Caco-2 (cell line): Measurements from ENCODE around the gene ADAMTSL4. TPM values are rescaled to one million over a fixed set of nuclear protein-coding genes. Genes with fewer than 3 reads are reported as not detected.

Source experiments
- Bru-seq: library from RNA; stranded (reverse); fragments of 400-500 nt; gene quantifications from one replicate; lab custom pipeline; 2021; lab: Mats Ljungman, UMichigan
- BruChase-seq, 2 experiments: library from RNA; stranded (reverse); fragments of 400-500 nt; gene quantifications; one replicate each; lab custom pipeline; 2021; lab: Mats Ljungman, UMichigan
- BruUV-seq: library from RNA; stranded (reverse); fragments of 400-500 nt; replicated peaks from 2 replicates; lab custom pipeline; 2021; lab: Mats Ljungman, UMichigan
- CTCF ChIA-PET: fragments of 300-600 bp; sonication (Branson Sonifier 250); formaldehyde crosslinking; loops from one replicate; lab custom pipeline; 2022; ENCODE audit warnings: antibody characterized with exemption; lab: Charles Lee
- POLR2A ChIA-PET: fragments of 300-600 bp; sonication (Branson Sonifier 250); formaldehyde crosslinking; loops from one replicate; lab custom pipeline; 2022; ENCODE audit warnings: antibody characterized with exemption; lab: Charles Lee
- DNase-seq, 2 experiments: peaks; one replicate each; pipeline versions ENCODE4 v3.0.0 to v3.0.0-alpha.2; 2020 to 2022
- H3K27me3 ChIP-seq: replicated peaks from 2 replicates; pipeline ENCODE4 v1.6.0; 2011; ENCODE audit warnings: low read length; ENCODE audit not compliant: control insufficient read depth, insufficient read depth
- H3K36me3 ChIP-seq: 2 replicates; pipeline ENCODE4 v1.5.1; 2011; ENCODE audit warnings: low read length; ENCODE audit not compliant: control insufficient read depth, insufficient read depth
- H3K4me1 ChIP-seq: fragments of 250-450 bp; sonication (Bioruptor Pico); 2 replicates; pipeline ENCODE4 v1.5.1; 2020; ENCODE audit warnings: mild to moderate bottlenecking
- H3K4me3 ChIP-seq: 2 replicates; pipeline ENCODE4 v1.5.1; 2011; ENCODE audit warnings: low read depth, mild to moderate bottlenecking, control low read depth, low read length
- H3K9me3 ChIP-seq: fragments of 250-450 bp; sonication (Bioruptor Pico); 2 replicates; pipeline ENCODE4 v1.5.1; 2020; ENCODE audit warnings: mild to moderate bottlenecking, moderate library complexity
- H3K27ac Mint-ChIP-seq: one replicate; pipeline ENCODE4 v1.8.0; 2022; ENCODE audit warnings: mixed read lengths; ENCODE audit not compliant: unreplicated experiment
- H3K27me3 Mint-ChIP-seq: one replicate; pipeline ENCODE4 v1.8.0; 2022; ENCODE audit warnings: mixed read lengths; ENCODE audit not compliant: insufficient read depth, unreplicated experiment
- H3K36me3 Mint-ChIP-seq: one replicate; pipeline ENCODE4 v1.8.0; 2022; ENCODE audit warnings: mild to moderate bottlenecking, mixed read lengths; ENCODE audit not compliant: insufficient read depth, unreplicated experiment
- H3K4me1 Mint-ChIP-seq: one replicate; pipeline ENCODE4 v1.8.0; 2022; ENCODE audit warnings: low read depth, mixed read lengths; ENCODE audit not compliant: unreplicated experiment
- H3K4me3 Mint-ChIP-seq: one replicate; pipeline ENCODE4 v1.8.0; 2022; ENCODE audit warnings: mild to moderate bottlenecking, moderate library complexity, mixed read lengths; ENCODE audit not compliant: unreplicated experiment
- H3K9me3 Mint-ChIP-seq: one replicate; pipeline ENCODE4 v1.8.0; 2022; ENCODE audit warnings: mixed read lengths; ENCODE audit not compliant: unreplicated experiment
- CTCF ChIP-seq, 2 experiments: fragments of 200-600 bp in 1 of 2; IDR thresholded peaks; 1 replicate in 1 of 2; 2 replicates in 1 of 2; pipeline versions ENCODE4 v1.5.1 to v1.8.0; 2011 to 2022; ENCODE audit warnings: antibody characterized with exemption in 1 of 2, control low read depth in 1 of 2, inconsistent platforms in 1 of 2, low read depth in 1 of 2, low read length in 1 of 2, mild to moderate bottlenecking in 1 of 2, moderate library complexity in 1 of 2; ENCODE audit not compliant: insufficient read depth in 1 of 2, severe bottlenecking in 1 of 2, unreplicated experiment in 1 of 2
- intact Hi-C: fragments of 100-400 bp; cut with micrococcal nuclease; formaldehyde crosslinking; loops from one replicate; pipeline ENCODE4 v1.10.0; 2022; ENCODE audit not compliant: unreplicated experiment
- long read RNA-seq: library from polyadenylated mRNA; stranded (forward); transcript quantifications from one replicate; pipeline ENCODE4 v2.0.0, GENCODE V29; 2022
- total RNA-seq: library from RNA; stranded (reverse); gene quantifications from 2 replicates; pipeline ENCODE4 v1.2.3, GENCODE V29; 2022

Gene ADAMTSL4
- total RNA-seq (16.1 and 17.6 TPM in 2 replicates), Bru-seq, nascent RNA (percentile 44 among the genes with signal in this experiment), BruChase-seq, experiment 1, labeled RNA remaining after a 2-hour chase (percentile 50 among the genes with signal in this experiment), BruChase-seq, experiment 2, labeled RNA remaining after a 6-hour chase (percentile 53 among the genes with signal in this experiment)
- long read RNA-seq, partial matches to known transcripts: 3 of 7 reads
- long read RNA-seq, other reads (novel, unspliced or antisense): 4 of 7 reads

- Mint-ChIP-seq H3K9me3 (no peaks in the 10 kb centered on the region), H3K4me1 (peaks cover 22% of the 10 kb centered on the region), H3K4me3 (peak within 1 kb of the TSS; percentile 80), H3K27ac (peak within 1 kb of the TSS; percentile 92), H3K27me3 (no peaks in the 10 kb centered on the region), H3K36me3 (peaks cover 21% of the 10 kb centered on the region)
- BruUV-seq: TSS peak; percentile 34
- ChIA-PET CTCF (interaction anchor here (1.0 to 1.7 kb wide), 3 partner anchors 11 to 16 kb away, joined by 3 to 11 read pairs (median 5); no protein-coding TSS in a partner anchor), POLR2A (interaction anchor here (0.5 to 1.7 kb wide), 6 partner anchors 12 to 81 kb away, joined by 3 to 6 read pairs (median 4); partner anchors contain the start of genes ENSA and MCL1)
- Histone ChIP-seq H3K4me1 (peaks cover 44% of the 10 kb centered on the region), H3K9me3 (no peaks in the 10 kb centered on the region), H3K36me3 (no peaks in the 10 kb centered on the region), H3K4me3 (peak within 1 kb of the TSS; percentile 82), H3K27me3 (no peaks in the 10 kb centered on the region)
- TF ChIP-seq CTCF (IDR thresholded peaks at IDR 0.05; ENCODE audit: insufficient read depth in 1 of 2, low read depth in 1 of 2, low read length in 1 of 2, severe bottlenecking in 1 of 2, unreplicated experiment in 1 of 2): peak in 1 of 2 experiments; percentile 12
- DNase-seq: peak; percentile 74 to 85
- intact Hi-C loops: loop anchor here (1.0 to 5.0 kb wide), 3 partner anchors 17 to 85 kb away; partner anchors contain the start of gene TARS2
Observed at GRCh38 chr1:150548632-150549495, at the start of gene ADAMTSL4. Gene ADAMTSL4, plus strand, starts transcription at chr1:150549408. Its CDS starts 2,881 bp downstream, at chr1:150552289.

GRCh38 chr1:150505431-150505830 lies 43.8 kb upstream of the ADAMTSL4 start:
- no peak overlapping the region for H3K4me3 Mint-ChIP-seq
- Histone ChIP-seq H3K36me3 (no peaks in the 10 kb centered on the region), H3K27me3 (no peaks in the 10 kb centered on the region), H3K9me3 (no peaks in the 10 kb centered on the region), H3K4me1 (0 out of 2 replicates have a peak, but pooled peaks cover 3% of the 10 kb centered on the region), H3K4me3 (no peak overlapping the region)
- H3K27ac Mint-ChIP-seq: no peak overlapping the region
- H3K27me3 Mint-ChIP-seq: no peaks in the 10 kb centered on the region
- BruUV-seq: no TSS peak
- POLR2A ChIA-PET: no interaction called here
- H3K4me1 Mint-ChIP-seq: no peaks in the 10 kb centered on the region
- intact Hi-C loops: no loop called here
- CTCF ChIA-PET: no interaction called here
- DNase-seq: no peak
- peaks cover 15% of the 10 kb centered on the region for H3K36me3 Mint-ChIP-seq
- TF ChIP-seq CTCF (IDR thresholded peaks at IDR 0.05; ENCODE audit: insufficient read depth in 1 of 2, low read depth in 1 of 2, low read length in 1 of 2, severe bottlenecking in 1 of 2, unreplicated experiment in 1 of 2): no peak
- H3K9me3 Mint-ChIP-seq: no peaks in the 10 kb centered on the region
